OCI-LY1 (cell line): ENCODE data around the gene SAA4.
"Not testable (repeated sequence)": the region's sequence is repeated elsewhere in the genome, so short reads cannot be mapped to it uniquely, and the experiment has no call there.

Experiments used
- H2AFZ ChIP-seq: fragments of 200-600 bp; sonication (generic), shearing (Covaris generic); 2 replicates; pipeline ENCODE4 v1.6.0; 2014; ENCODE audit warnings: antibody characterized with exemption, mild to moderate bottlenecking, low read length
- H3F3A ChIP-seq: fragments of 200-600 bp; sonication (generic), shearing (Covaris generic); 2 replicates; pipeline ENCODE4 v1.6.0; 2014; ENCODE audit warnings: mild to moderate bottlenecking, antibody characterized with exemption, low read length, moderate library complexity; ENCODE audit not compliant: insufficient read depth
- H3K27ac ChIP-seq: fragments of 200-600 bp; sonication (generic); 2 replicates; pipeline ENCODE4 v1.5.1; 2014; ENCODE audit warnings: low read length, mixed run types, mild to moderate bottlenecking, low read depth; ENCODE audit not compliant: poor library complexity, severe bottlenecking
- H3K27me3 ChIP-seq: fragments of 200-600 bp; sonication (generic); 2 replicates; pipeline ENCODE4 v1.6.0; 2014; ENCODE audit warnings: antibody characterized with exemption, mild to moderate bottlenecking, low read length, moderate library complexity; ENCODE audit not compliant: insufficient read depth
- H3K36me3 ChIP-seq: fragments of 200-600 bp; sonication (generic); 2 replicates; pipeline ENCODE4 v1.6.1; 2014; ENCODE audit warnings: mild to moderate bottlenecking, antibody characterized with exemption, low read length, moderate library complexity, mixed read lengths; ENCODE audit not compliant: insufficient read depth
- H3K4me1 ChIP-seq: fragments of 200-600 bp; sonication (generic); 2 replicates; pipeline ENCODE4 v1.5.1; 2014; ENCODE audit warnings: mild to moderate bottlenecking, low read length, moderate library complexity; ENCODE audit not compliant: insufficient read depth, severe bottlenecking
- H3K4me2 ChIP-seq: fragments of 200-600 bp; sonication (generic), shearing (Covaris generic); 2 replicates; pipeline ENCODE4 v1.6.1; 2014; ENCODE audit warnings: low read length
- H3K4me3 ChIP-seq: fragments of 200-600 bp; sonication (generic); 2 replicates; pipeline ENCODE4 v1.5.1; 2014; ENCODE audit warnings: low read length, low read depth, mild to moderate bottlenecking, mixed read lengths; ENCODE audit not compliant: poor library complexity, severe bottlenecking
- H3K79me2 ChIP-seq: fragments of 200-600 bp; shearing (Covaris generic); 2 replicates; pipeline ENCODE4 v1.6.1; 2016; ENCODE audit warnings: mixed run types, low read length, mixed read lengths; ENCODE audit not compliant: insufficient read depth
- H3K9ac ChIP-seq: fragments of 200-600 bp; sonication (generic), shearing (Covaris generic); 2 replicates; pipeline ENCODE4 v1.6.1; 2014; ENCODE audit warnings: mild to moderate bottlenecking, low read length, mixed read lengths
- H3K9me2 ChIP-seq: fragments of 200-600 bp; sonication (generic), shearing (Covaris generic); 2 replicates; pipeline ENCODE4 v1.6.1; 2014; ENCODE audit warnings: low read depth, mild to moderate bottlenecking, low read length, mixed read lengths
- H3K9me3 ChIP-seq: fragments of 200-600 bp; shearing (Covaris generic); 2 replicates; pipeline ENCODE4 v1.6.1; 2014; ENCODE audit warnings: low read length, mixed read lengths
- H4K20me1 ChIP-seq: fragments of 200-600 bp; sonication (generic), shearing (Covaris generic); 2 replicates; pipeline ENCODE4 v1.6.0; 2016; ENCODE audit warnings: mild to moderate bottlenecking, low read length; ENCODE audit not compliant: insufficient read depth
- CTCF ChIP-seq: fragments of 200-600 bp; sonication (generic), shearing (Covaris generic); IDR thresholded peaks from 2 replicates; pipeline ENCODE4 v1.5.1; 2017; ENCODE audit warnings: mild to moderate bottlenecking, antibody characterized with exemption, low read length, moderate library complexity, mixed read lengths
- EZH2 ChIP-seq: fragments of 200-600 bp; sonication (generic), shearing (Covaris generic); IDR thresholded peaks from 2 replicates; pipeline ENCODE4 v1.8.0; 2017; ENCODE audit warnings: borderline replicate concordance, mixed run types, mild to moderate bottlenecking, antibody characterized with exemption, low read length, moderate library complexity, mixed read lengths

The SAA4 gene

GRCh38 chr11:18196532-18196931, 40.1 kb downstream of the SAA4 start:
- TF ChIP-seq CTCF (no peak), EZH2 (no peak)
- Histone ChIP-seq H2AFZ (no peak overlapping the region), H3K9me3 (0 out of 2 replicates have a peak, but pooled peaks cover 3% of the 10 kb centered on the region), H3K4me3 (no peak overlapping the region), H4K20me1 (no peaks in the 10 kb centered on the region), H3K4me2 (no peak overlapping the region), H3K79me2 (no peaks in the 10 kb centered on the region), H3K36me3 (no peaks in the 10 kb centered on the region; the same call in 1 of the 2 replicates), H3K9me2 (no peaks in the 10 kb centered on the region), H3F3A (no peaks in the 10 kb centered on the region), H3K27ac (no peak overlapping the region), H3K4me1 (no peaks in the 10 kb centered on the region), H3K9ac (no peak overlapping the region), H3K27me3 (no peaks in the 10 kb centered on the region)

GRCh38 chr11:18193010-18193409, 43.6 kb downstream of the SAA4 start:
- no peak for TF ChIP-seq EZH2
- no peak for TF ChIP-seq CTCF
- Histone ChIP-seq H3K27ac (no peak overlapping the region), H3K4me3 (no peak overlapping the region), H3F3A (no peaks in the 10 kb centered on the region), H3K4me2 (no peak overlapping the region), H3K79me2 (no peaks in the 10 kb centered on the region), H4K20me1 (no peaks in the 10 kb centered on the region), H3K9ac (no peak overlapping the region), H3K27me3 (no peaks in the 10 kb centered on the region), H3K36me3 (no peaks in the 10 kb centered on the region; the same call in 1 of the 2 replicates), H3K4me1 (no peaks in the 10 kb centered on the region), H2AFZ (no peak overlapping the region), H3K9me3 (0 out of 2 replicates have a peak, but pooled peaks cover 3% of the 10 kb centered on the region), H3K9me2 (no peaks in the 10 kb centered on the region)

GRCh38 chr11:18191376-18191775, 45.2 kb downstream of the SAA4 start:
- no peak overlapping the region for H2AFZ ChIP-seq
- no peaks in the 10 kb centered on the region for H3K36me3 ChIP-seq
- H3K27ac ChIP-seq = no peak overlapping the region
- H3K9me3 ChIP-seq = no peaks in the 10 kb centered on the region
- no peak overlapping the region for H3K4me2 ChIP-seq
- H3K9me2 ChIP-seq = no peaks in the 10 kb centered on the region
- no peaks in the 10 kb centered on the region for H4K20me1 ChIP-seq
- H3K9ac ChIP-seq = no peak overlapping the region
- TF ChIP-seq EZH2 = no peak
- no peak for TF ChIP-seq CTCF
- no peaks in the 10 kb centered on the region for H3K27me3 ChIP-seq
- H3K79me2 ChIP-seq = no peaks in the 10 kb centered on the region
- no peaks in the 10 kb centered on the region for H3K4me1 ChIP-seq
- H3K4me3 ChIP-seq = no peak overlapping the region
- H3F3A ChIP-seq = no peaks in the 10 kb centered on the region

- H3K9me2 ChIP-seq, H4K20me1 ChIP-seq, H3K27me3 ChIP-seq, H3K4me3 ChIP-seq, H2AFZ ChIP-seq, H3K36me3 ChIP-seq, H3K79me2 ChIP-seq, H3K4me2 ChIP-seq, H3K9me3 ChIP-seq, H3K27ac ChIP-seq, H3F3A ChIP-seq, H3K9ac ChIP-seq, H3K4me1 ChIP-seq: not testable (repeated sequence)
These were observed 46.9 kb downstream of the SAA4 start for GRCh38 chr11:18189476-18190245.
